Measurements from ENCODE around the gene FOXO4. TPM values are rescaled to one million over a fixed set of nuclear protein-coding genes. Genes with fewer than 3 reads are reported as not detected.

Gene FOXO4
- total and polyA plus RNA-seq, 2 of the 13 experiments (the other 11 are each of a cell fraction or from before 2014, with no cell fraction given), result 5.1 to 5.7 TPM

DNA sequence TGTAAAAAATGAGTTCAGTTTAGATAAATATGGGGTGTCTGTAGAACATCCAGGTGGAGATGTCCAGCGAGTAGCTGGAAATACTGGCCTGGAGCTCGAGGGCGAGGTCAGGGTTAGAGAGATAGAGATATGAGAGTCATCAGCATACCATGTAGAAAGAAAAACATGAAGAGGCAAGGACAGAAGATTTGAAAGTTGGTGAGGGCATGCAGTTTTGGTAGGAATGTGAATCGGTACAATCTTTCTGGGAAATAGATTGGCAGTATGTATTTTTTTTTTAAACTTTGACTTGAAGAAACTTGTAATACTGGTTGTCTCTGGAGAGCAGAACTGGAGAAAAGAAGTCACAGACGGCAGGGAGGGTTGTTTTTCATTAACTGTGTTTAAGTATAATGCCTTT, 25.1 kb upstream of the FOXO4 start (continued):
- TF ChIP-seq ZSCAN20 (CRISPR knock-in tag; IDR thresholded peaks at IDR 0.05; ENCODE audit: borderline replicate concordance) (no peak), ZNF619 (CRISPR knock-in tag; IDR thresholded peaks at IDR 0.05) (no peak), NR2F1 (CRISPR knock-in tag; IDR thresholded peaks at IDR 0.05) (no peak)

DNA sequence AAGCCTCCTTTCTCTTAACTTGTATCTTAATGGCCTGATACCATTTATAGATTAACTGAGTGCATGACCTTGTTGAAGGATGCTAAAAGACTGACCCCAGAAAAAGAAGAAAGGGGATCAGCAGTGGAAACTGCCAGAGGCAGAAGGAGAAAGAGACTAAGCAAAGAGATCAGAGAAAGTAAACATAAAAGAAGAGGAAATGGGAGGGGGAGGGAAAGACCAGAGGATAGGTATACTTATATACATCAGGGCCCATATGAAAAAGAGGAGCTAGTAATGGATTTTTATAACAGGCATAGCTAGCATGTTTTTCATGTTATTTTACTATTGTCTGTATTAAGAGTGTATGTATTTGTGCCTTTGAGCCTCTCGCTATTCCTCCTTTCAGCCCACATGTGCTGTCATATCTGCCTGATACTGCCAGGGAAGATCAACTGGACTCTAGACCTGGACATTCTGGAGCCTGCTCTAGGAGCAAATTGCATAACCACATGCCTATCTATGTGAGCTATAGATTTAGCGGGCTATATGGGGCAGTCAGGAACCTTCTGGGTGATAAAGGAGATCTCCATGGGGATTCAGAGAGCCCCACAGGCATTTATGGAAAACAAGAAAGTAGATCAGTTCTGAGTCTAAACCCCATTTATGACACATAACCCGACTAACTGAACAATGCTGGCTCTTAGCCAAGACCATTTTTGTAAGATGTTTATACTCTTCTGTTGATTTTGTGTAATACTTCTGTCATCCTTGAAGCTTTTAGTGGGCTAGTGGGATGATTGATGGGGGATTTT, 14.1 kb upstream of the FOXO4 start:
- Histone ChIP-seq H3K4me2 (ENCODE audit: low read depth, low read length) (peak overlapping the region; percentile 53), H3K9ac (ENCODE audit: insufficient read depth, low read depth, low read length) (no peak overlapping the region), H3K27ac (ENCODE audit: extremely low read length, insufficient read depth, low read length) (peak overlapping the region; percentile 58), H4K20me1 (ENCODE audit: insufficient read depth, low read length) (no peaks in the 10 kb centered on the region), H3K4me1 (ENCODE audit: insufficient read depth, low read length) (peaks cover 29% of the 10 kb centered on the region), H3K9me3 (ENCODE audit: low read length) (no peaks in the 10 kb centered on the region), H3K36me3 (replicated peaks in 1 of 2; ENCODE audit: control insufficient read depth in 1 of 2, insufficient read depth in 2 of 2, low read length in 2 of 2) (no peaks in the 10 kb centered on the region), H3K27me3 (ENCODE audit: control insufficient read depth in 1 of 2, insufficient read depth in 2 of 2, low read length in 2 of 2) (no peaks in the 10 kb centered on the region), H2AFZ (ENCODE audit: low read length) (no peak overlapping the region), H3K4me3 (replicated peaks in 1 of 3; ENCODE audit: insufficient read depth in 1 of 3, low read depth in 2 of 3, low read length in 3 of 3) (peak overlapping the region in 1 of 3 experiments; percentile 28; a peak in 2 of 6 replicates), H3K79me2 (ENCODE audit: insufficient read depth, low read length) (no peaks in the 10 kb centered on the region)
- intact Hi-C loops (cut with micrococcal nuclease; ENCODE audit: unreplicated experiment) (no loop called here), in situ Hi-C loops (cut with HindIII; ENCODE audit: extremely low pct_ligation_motif_present, low pct_unique_long_range_greater_than_20kb) (no loop called here)
- DNase-seq (ENCODE audit: low spot score), result peak; percentile 81
- no TSS peak for BruUV-seq (replicated peaks)
- CTCF ChIA-PET (ENCODE audit: low intra/inter-chr PET ratio, low total read pairs), result no interaction called here
- peak; percentile 97 for ATAC-seq
- FAIRE-seq, result peak; percentile 59
- WGBS (ENCODE audit: low lambda C conversion rate), result 0% methylated on average over 2 of the region's 3 CpGs
- POLR2A ChIA-PET, result interaction anchor here (1.2 kb wide), 1 partner anchor 14 kb away, joined by 4 read pairs; the partner anchor contains the start of gene SNX12
- TF ChIP-seq JUN (CRISPR knock-in tag; IDR thresholded peaks at IDR 0.05) (0 out of 2 replicates have a peak, but pooled peaks have one; percentile 21), FIP1L1 (IDR thresholded peaks at IDR 0.05; ENCODE audit: borderline replicate concordance, insufficient read depth, low read depth, low read length) (no peak), SALL1 (CRISPR knock-in tag; IDR thresholded peaks at IDR 0.05) (peak; percentile 28; the same call in 1 of the 2 replicates), CEBPG (CRISPR knock-in tag; IDR thresholded peaks at IDR 0.05) (peak; percentile 90), CEBPB (IDR thresholded peaks at IDR 0.05; ENCODE audit: borderline replicate concordance, low read depth, low read length) (peak; percentile 82), SIX4 (CRISPR knock-in tag; IDR thresholded peaks at IDR 0.05) (no peak), RXRB (CRISPR knock-in tag; IDR thresholded peaks at IDR 0.05; ENCODE audit: borderline replicate concordance) (peak; percentile 54; the same call in 1 of the 2 replicates), RAD51 (IDR thresholded peaks at IDR 0.05; ENCODE audit: borderline replicate concordance) (no peak), SMARCC2 (IDR thresholded peaks at IDR 0.05) (no peak), SAP130 (CRISPR knock-in tag; IDR thresholded peaks at IDR 0.05; ENCODE audit: low read depth) (peak; percentile 56), IRF1 (CRISPR knock-in tag; IDR thresholded peaks at IDR 0.05; ENCODE audit: low read depth) (no peak), NFE2L1 (CRISPR knock-in tag; IDR thresholded peaks at IDR 0.05; ENCODE audit: borderline replicate concordance) (no peak), RARA (CRISPR knock-in tag; IDR thresholded peaks at IDR 0.05) (peak; percentile 34; the same call in 1 of the 2 replicates), NCOR1 (IDR thresholded peaks at IDR 0.05; ENCODE audit: borderline replicate concordance, low read length) (peak; percentile 87)

All from HepG2 (cell line).